HepG2 (cell line): ENCODE data around the gene FAM167B. TPM values are rescaled to one million over a fixed set of nuclear protein-coding genes. Genes with fewer than 3 reads are reported as not detected.

ENCODE experiments used
- ATM ChIP-seq: fragments of 450-650 bp; IDR thresholded peaks from 2 replicates; pipeline ENCODE4 v1.7.1; 2017; ENCODE audit warnings: mild to moderate bottlenecking, borderline replicate concordance
- BORCS8-MEF2B ChIP-seq: sonication (generic); formaldehyde crosslinking; IDR thresholded peaks from 2 replicates; pipeline ENCODE4 v1.8.0; 2022; ENCODE audit warnings: mild to moderate bottlenecking, missing genetic modification reagents
- CHD2 ChIP-seq: IDR thresholded peaks from 2 replicates; pipeline ENCODE4 v1.6.1; 2011; ENCODE audit warnings: low read depth, low read length, improper control_type of control experiment
- GATAD1 ChIP-seq: IDR thresholded peaks from 2 replicates; pipeline ENCODE4 v1.6.1; 2016; ENCODE audit warnings: missing genetic modification reagents, missing compliant biosample characterization
- PAF1 ChIP-seq: IDR thresholded peaks from 2 replicates; pipeline ENCODE4 v1.6.1; 2016; ENCODE audit warnings: missing genetic modification reagents, missing compliant biosample characterization
- PBX3 ChIP-seq: sonication (generic); formaldehyde crosslinking; IDR thresholded peaks from 2 replicates; pipeline ENCODE4 v1.8.1; 2023; ENCODE audit warnings: missing genetic modification reagents, inconsistent platforms, borderline replicate concordance
- PCBP1 ChIP-seq: fragments of 200-400 bp; formaldehyde crosslinking; IDR thresholded peaks from 2 replicates; pipeline ENCODE4 v1.6.1; 2017; ENCODE audit warnings: mild to moderate bottlenecking, low read depth, low read length, borderline replicate concordance
- PRDM10 ChIP-seq: sonication (generic); formaldehyde crosslinking; IDR thresholded peaks from 2 replicates; pipeline ENCODE4 v1.4.0; 2020; ENCODE audit warnings: low read depth, missing genetic modification reagents
- STAG1 ChIP-seq: sonication (generic); formaldehyde crosslinking; IDR thresholded peaks from 2 replicates; pipeline ENCODE4 v1.4.0; 2020; ENCODE audit warnings: missing genetic modification reagents
- ZBTB26 ChIP-seq: IDR thresholded peaks from 2 replicates; pipeline ENCODE4 v1.6.1; 2016; ENCODE audit warnings: missing compliant biosample characterization, missing genetic modification reagents, borderline replicate concordance
- ZNF256 ChIP-seq: sonication (generic); formaldehyde crosslinking; conservative IDR thresholded peaks from 2 replicates; pipeline ENCODE4 v1.4.0; 2020; ENCODE audit warnings: missing genetic modification reagents
- ZNF766 ChIP-seq: sonication (generic); formaldehyde crosslinking; IDR thresholded peaks from 2 replicates; pipeline ENCODE4 v1.5.0; 2020; ENCODE audit warnings: missing genetic modification reagents, borderline replicate concordance
- ZNF841 ChIP-seq: sonication (generic); formaldehyde crosslinking; IDR thresholded peaks from 2 replicates; pipeline ENCODE4 v1.8.1; 2023; ENCODE audit warnings: missing genetic modification reagents, borderline replicate concordance
- polyA plus RNA-seq, 8 experiments: library from polyadenylated mRNA; depleted of rRNA in 3 of 8; stranded (reverse) in 7 of 8; unstranded in 1 of 8; fragments of >200 nt; fragmentation: Illumina TruSeq in 4 of 8; extraction: Trizol in 4 of 8; gene quantifications; 2 replicates each; pipeline versions ENCODE4 v1.2.1 to v1.2.3, GENCODE V29; 2011 to 2016; ENCODE audit warnings: low read depth in 4 of 8, missing spikeins in 1 of 8, mixed read lengths in 1 of 8; ENCODE audit not compliant: insufficient read depth in 1 of 8
- total RNA-seq, 5 experiments: library from RNA; depleted of rRNA; stranded (reverse); fragments of >200 nt; fragmentation: Illumina TruSeq; extraction: Trizol; gene quantifications; 2 replicates each; pipeline ENCODE4 v1.2.3, GENCODE V29; 2016; ENCODE audit warnings: low read depth in 1 of 5
- TF ChIP-seq, protein P1 (sequence below): sonication (generic); formaldehyde crosslinking; IDR thresholded peaks from 2 replicates; pipeline ENCODE4 v1.8.0; 2022; ENCODE audit warnings: low read depth, missing genetic modification reagents
- TF ChIP-seq, protein P2 (sequence below): sonication (generic); formaldehyde crosslinking; IDR thresholded peaks from 2 replicates; pipeline ENCODE4 v1.5.1; 2020; ENCODE audit warnings: missing genetic modification reagents, mild to moderate bottlenecking, borderline replicate concordance
- TF ChIP-seq, protein P3 (sequence below): sonication (generic); formaldehyde crosslinking; IDR thresholded peaks from 2 replicates; pipeline ENCODE4 v1.9.0; 2021; ENCODE audit warnings: missing genetic modification reagents, mild to moderate bottlenecking, borderline replicate concordance

The FAM167B gene
- total and polyA plus RNA-seq, 2 of the 13 experiments (the other 11 are each of a cell fraction or from before 2014, with no cell fraction given): 0.15 to 0.70 TPM

DNA sequence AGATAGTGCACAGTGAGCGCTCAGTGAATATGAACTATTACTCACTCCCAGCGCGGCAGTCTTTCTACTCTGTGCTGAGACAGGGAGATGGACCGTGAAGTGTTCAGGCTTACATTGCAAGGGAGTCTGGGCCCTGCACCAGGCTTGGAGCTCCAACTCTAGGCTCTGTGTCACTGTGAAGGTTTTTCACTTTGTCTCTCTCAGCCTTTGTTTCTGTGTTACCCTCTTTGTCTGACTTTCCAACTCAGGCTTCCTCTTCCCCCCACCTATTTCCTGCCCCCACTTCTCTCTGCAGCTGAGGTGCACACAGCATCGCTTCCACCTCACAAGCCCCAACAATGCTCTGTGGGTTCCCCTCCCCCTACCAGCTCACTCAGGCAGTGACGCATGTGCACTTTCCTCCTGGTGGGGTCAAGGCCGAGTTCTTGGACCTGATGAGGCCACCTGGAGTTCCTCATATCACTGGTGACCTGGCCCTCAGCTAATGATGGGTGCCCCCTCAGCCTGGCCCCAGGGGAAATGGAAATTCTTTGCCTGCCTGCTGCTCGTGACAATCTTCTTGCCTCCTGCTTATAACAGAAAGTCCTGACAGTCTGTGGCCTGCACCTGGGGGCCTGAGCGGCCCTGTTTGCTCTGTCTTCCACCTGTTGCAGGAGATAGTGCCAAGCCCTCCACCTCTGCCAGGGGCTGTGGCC, 3.0 kb downstream of the FAM167B start (continued):
- TF ChIP-seq PBX3 (CRISPR knock-in tag) (no peak), ZNF256 (CRISPR knock-in tag) (no peak), PRDM10 (CRISPR knock-in tag) (peak; percentile 73; the same call in 1 of the 2 replicates), BORCS8-MEF2B (peak; percentile 46; the same call in 1 of the 2 replicates), PCBP1 (no peak), STAG1 (CRISPR knock-in tag) (0 out of 2 replicates have a peak, but pooled peaks have one; percentile 4), ZNF766 (CRISPR knock-in tag) (0 out of 2 replicates have a peak, but pooled peaks have one; percentile 35), GATAD1 (CRISPR knock-in tag) (peak; percentile 74), CHD2 (peak; percentile 72; the same call in 1 of the 2 replicates), ZNF841 (CRISPR knock-in tag) (no peak), ZBTB26 (peak; percentile 58; the same call in 1 of the 2 replicates), PAF1 (CRISPR knock-in tag) (no peak), ATM (no peak)
- TF ChIP-seq, protein P1, sequence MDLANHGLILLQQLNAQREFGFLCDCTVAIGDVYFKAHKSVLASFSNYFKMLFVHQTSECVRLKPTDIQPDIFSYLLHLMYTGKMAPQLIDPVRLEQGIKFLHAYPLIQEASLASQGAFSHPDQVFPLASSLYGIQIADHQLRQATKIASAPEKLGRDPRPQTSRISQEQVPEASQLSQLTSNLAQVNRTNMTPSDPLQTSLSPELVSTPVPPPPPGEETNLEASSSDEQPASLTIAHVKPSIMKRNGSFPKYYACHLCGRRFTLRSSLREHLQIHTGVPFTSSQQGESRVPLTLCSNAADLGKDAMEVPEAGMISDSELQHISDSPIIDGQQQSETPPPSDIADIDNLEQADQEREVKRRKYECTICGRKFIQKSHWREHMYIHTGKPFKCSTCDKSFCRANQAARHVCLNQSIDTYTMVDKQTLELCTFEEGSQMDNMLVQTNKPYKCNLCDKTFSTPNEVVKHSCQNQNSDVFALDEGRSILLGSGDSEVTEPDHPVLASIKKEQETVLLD (CRISPR knock-in tag): no peak
- TF ChIP-seq, protein P2, sequence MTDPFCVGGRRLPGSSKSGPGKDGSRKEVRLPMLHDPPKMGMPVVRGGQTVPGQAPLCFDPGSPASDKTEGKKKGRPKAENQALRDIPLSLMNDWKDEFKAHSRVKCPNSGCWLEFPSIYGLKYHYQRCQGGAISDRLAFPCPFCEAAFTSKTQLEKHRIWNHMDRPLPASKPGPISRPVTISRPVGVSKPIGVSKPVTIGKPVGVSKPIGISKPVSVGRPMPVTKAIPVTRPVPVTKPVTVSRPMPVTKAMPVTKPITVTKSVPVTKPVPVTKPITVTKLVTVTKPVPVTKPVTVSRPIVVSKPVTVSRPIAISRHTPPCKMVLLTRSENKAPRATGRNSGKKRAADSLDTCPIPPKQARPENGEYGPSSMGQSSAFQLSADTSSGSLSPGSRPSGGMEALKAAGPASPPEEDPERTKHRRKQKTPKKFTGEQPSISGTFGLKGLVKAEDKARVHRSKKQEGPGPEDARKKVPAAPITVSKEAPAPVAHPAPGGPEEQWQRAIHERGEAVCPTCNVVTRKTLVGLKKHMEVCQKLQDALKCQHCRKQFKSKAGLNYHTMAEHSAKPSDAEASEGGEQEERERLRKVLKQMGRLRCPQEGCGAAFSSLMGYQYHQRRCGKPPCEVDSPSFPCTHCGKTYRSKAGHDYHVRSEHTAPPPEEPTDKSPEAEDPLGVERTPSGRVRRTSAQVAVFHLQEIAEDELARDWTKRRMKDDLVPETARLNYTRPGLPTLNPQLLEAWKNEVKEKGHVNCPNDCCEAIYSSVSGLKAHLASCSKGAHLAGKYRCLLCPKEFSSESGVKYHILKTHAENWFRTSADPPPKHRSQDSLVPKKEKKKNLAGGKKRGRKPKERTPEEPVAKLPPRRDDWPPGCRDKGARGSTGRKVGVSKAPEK (CRISPR knock-in tag): no peak
- TF ChIP-seq, protein P3, sequence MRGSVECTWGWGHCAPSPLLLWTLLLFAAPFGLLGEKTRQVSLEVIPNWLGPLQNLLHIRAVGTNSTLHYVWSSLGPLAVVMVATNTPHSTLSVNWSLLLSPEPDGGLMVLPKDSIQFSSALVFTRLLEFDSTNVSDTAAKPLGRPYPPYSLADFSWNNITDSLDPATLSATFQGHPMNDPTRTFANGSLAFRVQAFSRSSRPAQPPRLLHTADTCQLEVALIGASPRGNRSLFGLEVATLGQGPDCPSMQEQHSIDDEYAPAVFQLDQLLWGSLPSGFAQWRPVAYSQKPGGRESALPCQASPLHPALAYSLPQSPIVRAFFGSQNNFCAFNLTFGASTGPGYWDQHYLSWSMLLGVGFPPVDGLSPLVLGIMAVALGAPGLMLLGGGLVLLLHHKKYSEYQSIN (CRISPR knock-in tag): no peak
